Dendritic cell treated with granulocyte-macrophage colony-stimulating factor and Interleukin-4, amounts not matched to agents 40 ng/mL and 50 ng/mL, for 4 days (primary cell): ENCODE data around the gene SLC25A30.
A peak's percentile ranks its signal among the peaks of the same experiment; 100 is the strongest.
"Not testable (repeated sequence)": the region's sequence is repeated elsewhere in the genome, so short reads cannot be mapped to it uniquely, and the experiment has no call there.

ENCODE experiments used
- H3K27ac Mint-ChIP-seq: one replicate; pipeline ENCODE4 v1.8.0; 2022; ENCODE audit warnings: mild to moderate bottlenecking, mixed read lengths
- H3K27me3 Mint-ChIP-seq: one replicate; pipeline ENCODE4 v1.8.0; 2022; ENCODE audit warnings: mild to moderate bottlenecking, mixed read lengths
- H3K36me3 Mint-ChIP-seq: one replicate; pipeline ENCODE4 v1.8.0; 2022; ENCODE audit warnings: low read depth, mixed read lengths
- H3K4me1 Mint-ChIP-seq: one replicate; pipeline ENCODE4 v1.8.0; 2022; ENCODE audit warnings: low read depth, mixed read lengths
- H3K4me3 Mint-ChIP-seq: one replicate; pipeline ENCODE4 v1.8.0; 2022; ENCODE audit warnings: mild to moderate bottlenecking, moderate library complexity, mixed read lengths
- H3K9me3 Mint-ChIP-seq: one replicate; pipeline ENCODE4 v1.8.0; 2022; ENCODE audit warnings: mixed read lengths
- intact Hi-C: fragments of 100-400 bp; cut with micrococcal nuclease; formaldehyde crosslinking; loops from one replicate; pipeline ENCODE4 v1.15.0; 2022

The SLC25A30 gene

GRCh38 chr13:45439781-45440462 is 21.7 kb upstream of the SLC25A30 start:
- no peaks in the 10 kb centered on the region for H3K36me3 Mint-ChIP-seq
- H3K4me3 Mint-ChIP-seq, result no peak overlapping the region
- intact Hi-C loops, result no loop called here
- no peaks in the 10 kb centered on the region for H3K4me1 Mint-ChIP-seq
- H3K27ac Mint-ChIP-seq, result no peak overlapping the region
- no peaks in the 10 kb centered on the region for H3K9me3 Mint-ChIP-seq
- no peaks in the 10 kb centered on the region for H3K27me3 Mint-ChIP-seq

- Mint-ChIP-seq H3K36me3 (no peaks in the 10 kb centered on the region), H3K27me3 (no peaks in the 10 kb centered on the region), H3K4me1 (no peaks in the 10 kb centered on the region), H3K9me3 (no peaks in the 10 kb centered on the region), H3K27ac (no peak overlapping the region), H3K4me3 (no peak overlapping the region)
- intact Hi-C loops, result no loop called here
Observed at GRCh38 chr13:45439008-45439407, 20.8 kb upstream of the SLC25A30 start.

- no peaks in the 10 kb centered on the region for H3K27me3 Mint-ChIP-seq
- no peak overlapping the region for H3K4me3 Mint-ChIP-seq
- no peaks in the 10 kb centered on the region for H3K4me1 Mint-ChIP-seq
- H3K9me3 Mint-ChIP-seq, result no peaks in the 10 kb centered on the region
- H3K27ac Mint-ChIP-seq, result no peak overlapping the region
- intact Hi-C loops, result no loop called here
- H3K36me3 Mint-ChIP-seq, result no peaks in the 10 kb centered on the region
Observed at GRCh38 chr13:45437947-45438346, 19.8 kb upstream of the SLC25A30 start.

GRCh38 chr13:45436953-45437352 is 18.8 kb upstream of the SLC25A30 start:
- no peaks in the 10 kb centered on the region for H3K36me3 Mint-ChIP-seq
- H3K4me1 Mint-ChIP-seq, result no peaks in the 10 kb centered on the region
- no peak overlapping the region for H3K4me3 Mint-ChIP-seq
- H3K27me3 Mint-ChIP-seq, result no peaks in the 10 kb centered on the region
- H3K27ac Mint-ChIP-seq, result no peak overlapping the region
- intact Hi-C loops, result no loop called here
- no peaks in the 10 kb centered on the region for H3K9me3 Mint-ChIP-seq

- H3K36me3 Mint-ChIP-seq, result no peaks in the 10 kb centered on the region
- no peaks in the 10 kb centered on the region for H3K9me3 Mint-ChIP-seq
- no peaks in the 10 kb centered on the region for H3K4me1 Mint-ChIP-seq
- no peak overlapping the region for H3K4me3 Mint-ChIP-seq
- intact Hi-C loops, result no loop called here
- H3K27me3 Mint-ChIP-seq, result no peaks in the 10 kb centered on the region
- no peak overlapping the region for H3K27ac Mint-ChIP-seq
Observed at GRCh38 chr13:45436332-45436731, 18.2 kb upstream of the SLC25A30 start.

- H3K4me3 Mint-ChIP-seq, result no peak overlapping the region
- H3K9me3 Mint-ChIP-seq, result no peaks in the 10 kb centered on the region
- intact Hi-C loops, result no loop called here
- no peaks in the 10 kb centered on the region for H3K27me3 Mint-ChIP-seq
- H3K4me1 Mint-ChIP-seq, result no peaks in the 10 kb centered on the region
- no peak overlapping the region for H3K27ac Mint-ChIP-seq
- H3K36me3 Mint-ChIP-seq, result no peaks in the 10 kb centered on the region
Observed at GRCh38 chr13:45434556-45435371, 16.6 kb upstream of the SLC25A30 start.

- intact Hi-C loops, result no loop called here
- Mint-ChIP-seq H3K9me3 (no peaks in the 10 kb centered on the region), H3K27me3 (no peaks in the 10 kb centered on the region), H3K4me1 (no peaks in the 10 kb centered on the region), H3K4me3 (no peak overlapping the region), H3K36me3 (no peaks in the 10 kb centered on the region), H3K27ac (no peak overlapping the region)
Observed at GRCh38 chr13:45433381-45433790, 15.2 kb upstream of the SLC25A30 start.

GRCh38 chr13:45432737-45433380 is 14.7 kb upstream of the SLC25A30 start:
- H3K4me3 Mint-ChIP-seq, result no peak overlapping the region
- H3K9me3 Mint-ChIP-seq, result no peaks in the 10 kb centered on the region
- no peaks in the 10 kb centered on the region for H3K27me3 Mint-ChIP-seq
- H3K36me3 Mint-ChIP-seq, result no peaks in the 10 kb centered on the region
- no peaks in the 10 kb centered on the region for H3K4me1 Mint-ChIP-seq
- H3K27ac Mint-ChIP-seq, result no peak overlapping the region
- intact Hi-C loops, result no loop called here

- H3K4me1 Mint-ChIP-seq, H3K27me3 Mint-ChIP-seq, intact Hi-C loops, H3K4me3 Mint-ChIP-seq, H3K27ac Mint-ChIP-seq, H3K36me3 Mint-ChIP-seq, H3K9me3 Mint-ChIP-seq: not testable (repeated sequence)
Observed at GRCh38 chr13:45426056-45426841, 8.1 kb upstream of the SLC25A30 start.

- H3K4me3 Mint-ChIP-seq, result no peak overlapping the region
- H3K4me1 Mint-ChIP-seq, result peaks cover 5% of the 10 kb centered on the region
- intact Hi-C loops, result no loop called here
- no peak overlapping the region for H3K27ac Mint-ChIP-seq
- no peaks in the 10 kb centered on the region for H3K9me3 Mint-ChIP-seq
- peaks cover 1% of the 10 kb centered on the region for H3K27me3 Mint-ChIP-seq
- H3K36me3 Mint-ChIP-seq, result peaks cover 9% of the 10 kb centered on the region
Observed at GRCh38 chr13:45422731-45423292, 4.6 kb upstream of the SLC25A30 start.

GRCh38 chr13:45419945-45420344 is 1.8 kb upstream of the SLC25A30 start:
- peaks cover 1% of the 10 kb centered on the region for H3K27me3 Mint-ChIP-seq
- no peak overlapping the region for H3K4me3 Mint-ChIP-seq
- H3K27ac Mint-ChIP-seq, result no peak overlapping the region
- intact Hi-C loops, result loop anchor here (5.0 kb wide), 1 partner anchor 78 kb away; the partner anchor contains the start of gene TPT1
- H3K36me3 Mint-ChIP-seq, result peaks cover 12% of the 10 kb centered on the region
- H3K4me1 Mint-ChIP-seq, result peaks cover 13% of the 10 kb centered on the region
- H3K9me3 Mint-ChIP-seq, result no peaks in the 10 kb centered on the region

- H3K27me3 Mint-ChIP-seq, H3K27ac Mint-ChIP-seq, H3K4me3 Mint-ChIP-seq, H3K9me3 Mint-ChIP-seq: not testable (repeated sequence)
- intact Hi-C loops, result loop anchor here (5.0 kb wide), 1 partner anchor 77 kb away; the partner anchor contains the start of gene TPT1
- Mint-ChIP-seq H3K4me1 (peaks cover 18% of the 10 kb centered on the region), H3K36me3 (peaks cover 12% of the 10 kb centered on the region)
Observed at GRCh38 chr13:45419389-45419788, 1.2 kb upstream of the SLC25A30 start.

GRCh38 chr13:45416516-45417128 is 1.6 kb downstream of the SLC25A30 start:
- peak overlapping the region; percentile 94 for H3K27ac Mint-ChIP-seq
- peaks cover 31% of the 10 kb centered on the region for H3K4me1 Mint-ChIP-seq
- H3K9me3 Mint-ChIP-seq, result no peaks in the 10 kb centered on the region
- peaks cover 1% of the 10 kb centered on the region for H3K27me3 Mint-ChIP-seq
- peaks cover 15% of the 10 kb centered on the region for H3K36me3 Mint-ChIP-seq
- H3K4me3 Mint-ChIP-seq, result peak overlapping the region; percentile 99
- intact Hi-C loops, result loop anchor here (5.0 kb wide), 1 partner anchor 74 kb away; the partner anchor contains the start of gene TPT1
